Endodermal cell (in vitro differentiated cells): ENCODE results near the gene ODF2. TPM values are rescaled to one million over a fixed set of nuclear protein-coding genes. Genes with fewer than 3 reads are reported as not detected.

Experiments
- DNase-seq: peaks from one replicate; pipeline ENCODE4 v3.0.0-alpha.2; 2017
- H3K27ac ChIP-seq: 2 replicates; pipeline ENCODE4 v1.5.1; 2013; ENCODE audit warnings: mild to moderate bottlenecking, low read depth, low read length, moderate library complexity
- H3K27me3 ChIP-seq: 2 replicates; pipeline ENCODE4 v1.6.1; 2013; ENCODE audit warnings: mild to moderate bottlenecking, low read length, moderate library complexity; ENCODE audit not compliant: insufficient read depth, control insufficient read depth, poor library complexity, severe bottlenecking
- H3K36me3 ChIP-seq: 2 replicates; pipeline ENCODE4 v1.7.0; 2013; ENCODE audit warnings: mild to moderate bottlenecking, low read length, moderate library complexity; ENCODE audit not compliant: control insufficient read depth, insufficient read depth
- H3K4me1 ChIP-seq: one replicate; pipeline ENCODE4 v1.7.0; 2013; ENCODE audit warnings: low read length; ENCODE audit not compliant: control insufficient read depth, insufficient read depth
- H3K4me3 ChIP-seq: 2 replicates; pipeline ENCODE4 v1.5.1; 2013; ENCODE audit warnings: mild to moderate bottlenecking, low read length, moderate library complexity
- H3K9ac ChIP-seq: 2 replicates; pipeline ENCODE4 v1.6.1; 2013; ENCODE audit warnings: mild to moderate bottlenecking, low read length, moderate library complexity; ENCODE audit not compliant: poor library complexity, severe bottlenecking; ENCODE audit errors: extremely low read depth
- H3K9me3 ChIP-seq: 2 replicates; pipeline ENCODE4 v1.6.1; 2013; ENCODE audit warnings: mild to moderate bottlenecking, low read length, moderate library complexity; ENCODE audit not compliant: control insufficient read depth
- H3K27ac Mint-ChIP-seq: 2 replicates; pipeline ENCODE4 v1.8.0; 2020; ENCODE audit warnings: mixed read lengths
- H3K27me3 Mint-ChIP-seq: 2 replicates; pipeline ENCODE4 v1.8.0; 2021; ENCODE audit warnings: mild to moderate bottlenecking, mixed read lengths; ENCODE audit not compliant: insufficient read depth
- H3K36me3 Mint-ChIP-seq: 2 replicates; pipeline ENCODE4 v1.8.0; 2020; ENCODE audit warnings: low read depth, mixed read lengths
- H3K4me1 Mint-ChIP-seq: 2 replicates; pipeline ENCODE4 v1.8.0; 2020; ENCODE audit warnings: mixed read lengths
- H3K4me3 Mint-ChIP-seq: 2 replicates; pipeline ENCODE4 v1.8.0; 2020; ENCODE audit warnings: mild to moderate bottlenecking, moderate library complexity, mixed read lengths
- H3K9me3 Mint-ChIP-seq: 2 replicates; pipeline ENCODE4 v1.8.0; 2020; ENCODE audit warnings: mild to moderate bottlenecking, mixed read lengths
- WGBS, 2 experiments: methylation state at CpG; one replicate each; pipeline versions ENCODE4 v1.1.5 to v1.1.7; 2013; ENCODE audit warnings: missing lambda C conversion rate in 2 of 2, mixed read lengths in 1 of 2; ENCODE audit not compliant: insufficient coverage in 1 of 2, insufficient read length in 1 of 2; 5-methylcytosine and 5-hydroxymethylcytosine counted together
- total RNA-seq, 2 donors: library from RNA; stranded (reverse); fragmentation: NEBNext Ultra II Directional in 1 of 2; extraction: Animal tissue kit (Norgen Biotek cat#: 25700) in 1 of 2; gene quantifications; 2 replicates in 1 of 2; 3 replicates in 1 of 2; pipeline ENCODE4 v1.2.1, GENCODE V29; 2021
- TF ChIP-seq, protein P1 (sequence below): fragments of 200-600 bp; sonication (generic); conservative IDR thresholded peaks from 2 replicates; pipeline ENCODE4 v1.5.0; 2021; ENCODE audit warnings: antibody characterized with exemption, mild to moderate bottlenecking

ODF2 gene
- total RNA-seq, 2 donors from 2014 or later: 34.5 to 48.7 TPM

DNA sequence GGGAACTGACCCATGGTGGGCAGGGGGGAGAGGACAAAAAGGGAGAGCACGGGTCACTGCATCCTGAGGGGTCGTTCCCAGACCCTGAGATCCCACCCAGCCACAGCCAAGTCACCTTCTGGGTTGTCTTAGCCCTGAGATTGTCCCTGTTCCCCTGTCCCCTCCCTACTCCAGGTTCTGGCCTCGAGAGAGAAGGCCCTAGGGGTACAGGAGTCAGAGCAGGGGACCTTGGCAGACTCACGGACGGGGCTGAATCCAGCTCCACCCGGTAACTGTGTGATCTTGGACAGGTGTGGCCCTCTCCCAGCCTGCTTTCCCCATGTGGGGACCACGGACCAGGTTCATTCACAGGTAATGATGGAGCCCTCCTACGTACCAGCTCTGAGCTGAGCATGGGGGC, 46.4 kb upstream of the ODF2 start:
- H3K36me3 Mint-ChIP-seq: no peaks in the 10 kb centered on the region
- TF ChIP-seq, protein P1, sequence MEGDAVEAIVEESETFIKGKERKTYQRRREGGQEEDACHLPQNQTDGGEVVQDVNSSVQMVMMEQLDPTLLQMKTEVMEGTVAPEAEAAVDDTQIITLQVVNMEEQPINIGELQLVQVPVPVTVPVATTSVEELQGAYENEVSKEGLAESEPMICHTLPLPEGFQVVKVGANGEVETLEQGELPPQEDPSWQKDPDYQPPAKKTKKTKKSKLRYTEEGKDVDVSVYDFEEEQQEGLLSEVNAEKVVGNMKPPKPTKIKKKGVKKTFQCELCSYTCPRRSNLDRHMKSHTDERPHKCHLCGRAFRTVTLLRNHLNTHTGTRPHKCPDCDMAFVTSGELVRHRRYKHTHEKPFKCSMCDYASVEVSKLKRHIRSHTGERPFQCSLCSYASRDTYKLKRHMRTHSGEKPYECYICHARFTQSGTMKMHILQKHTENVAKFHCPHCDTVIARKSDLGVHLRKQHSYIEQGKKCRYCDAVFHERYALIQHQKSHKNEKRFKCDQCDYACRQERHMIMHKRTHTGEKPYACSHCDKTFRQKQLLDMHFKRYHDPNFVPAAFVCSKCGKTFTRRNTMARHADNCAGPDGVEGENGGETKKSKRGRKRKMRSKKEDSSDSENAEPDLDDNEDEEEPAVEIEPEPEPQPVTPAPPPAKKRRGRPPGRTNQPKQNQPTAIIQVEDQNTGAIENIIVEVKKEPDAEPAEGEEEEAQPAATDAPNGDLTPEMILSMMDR: no peak
- H3K9me3 ChIP-seq: no peaks in the 10 kb centered on the region
- H3K4me1 ChIP-seq: no peaks in the 10 kb centered on the region
- no peak overlapping the region for H3K4me3 Mint-ChIP-seq
- no peak overlapping the region for H3K4me3 ChIP-seq
- DNase-seq: no peak
- H3K9me3 Mint-ChIP-seq: peaks cover 2% of the 10 kb centered on the region
- H3K4me1 Mint-ChIP-seq: peaks cover 10% of the 10 kb centered on the region
- peak overlapping the region; percentile 98 for H3K27ac ChIP-seq
- peaks cover 86% of the 10 kb centered on the region for H3K27me3 Mint-ChIP-seq
- no peak overlapping the region for H3K27ac Mint-ChIP-seq
- H3K9ac ChIP-seq: no peak overlapping the region
- no peaks in the 10 kb centered on the region for H3K36me3 ChIP-seq
- H3K27me3 ChIP-seq: peaks cover 38% of the 10 kb centered on the region
- 60% methylated on average over 2 to 8 of the region's 8 CpGs for WGBS, 2 experiments

DNA sequence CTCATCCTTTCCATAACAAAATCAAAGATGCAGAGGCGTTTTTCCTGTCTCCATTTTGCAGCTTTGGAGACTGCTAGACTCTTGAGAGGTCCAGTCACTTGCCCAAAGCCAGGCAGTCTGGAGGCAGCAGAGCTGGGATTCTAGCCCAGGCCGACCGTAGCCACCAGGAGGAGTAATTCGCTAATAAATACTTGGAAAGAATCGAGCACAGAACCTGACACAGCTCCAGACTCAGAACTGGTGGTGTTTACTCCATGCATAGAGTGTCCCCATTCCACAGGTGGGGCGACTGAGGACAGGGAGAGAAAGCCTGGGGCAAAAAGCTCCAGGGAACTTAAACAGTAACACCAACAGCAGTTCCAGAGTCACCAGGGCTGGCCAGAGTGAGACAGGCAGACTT, 45.8 kb upstream of the ODF2 start:
- no peaks in the 10 kb centered on the region for H3K36me3 ChIP-seq
- no peaks in the 10 kb centered on the region for H3K9me3 ChIP-seq
- H3K27me3 Mint-ChIP-seq: peaks cover 88% of the 10 kb centered on the region
- no peaks in the 10 kb centered on the region for H3K36me3 Mint-ChIP-seq
- no peak overlapping the region for H3K27ac Mint-ChIP-seq
- peak overlapping the region; percentile 98 for H3K27ac ChIP-seq
- peaks cover 2% of the 10 kb centered on the region for H3K9me3 Mint-ChIP-seq
- WGBS, 2 experiments: 54 to 55% methylated on average over 6 of the region's 6 CpGs
- peak; percentile 79 for DNase-seq
- no peak overlapping the region for H3K4me3 ChIP-seq
- H3K27me3 ChIP-seq: peaks cover 38% of the 10 kb centered on the region
- no peak overlapping the region for H3K4me3 Mint-ChIP-seq
- no peaks in the 10 kb centered on the region for H3K4me1 ChIP-seq
- H3K9ac ChIP-seq: no peak overlapping the region
- TF ChIP-seq, protein P1: peak; percentile 64
- peaks cover 10% of the 10 kb centered on the region for H3K4me1 Mint-ChIP-seq

DNA sequence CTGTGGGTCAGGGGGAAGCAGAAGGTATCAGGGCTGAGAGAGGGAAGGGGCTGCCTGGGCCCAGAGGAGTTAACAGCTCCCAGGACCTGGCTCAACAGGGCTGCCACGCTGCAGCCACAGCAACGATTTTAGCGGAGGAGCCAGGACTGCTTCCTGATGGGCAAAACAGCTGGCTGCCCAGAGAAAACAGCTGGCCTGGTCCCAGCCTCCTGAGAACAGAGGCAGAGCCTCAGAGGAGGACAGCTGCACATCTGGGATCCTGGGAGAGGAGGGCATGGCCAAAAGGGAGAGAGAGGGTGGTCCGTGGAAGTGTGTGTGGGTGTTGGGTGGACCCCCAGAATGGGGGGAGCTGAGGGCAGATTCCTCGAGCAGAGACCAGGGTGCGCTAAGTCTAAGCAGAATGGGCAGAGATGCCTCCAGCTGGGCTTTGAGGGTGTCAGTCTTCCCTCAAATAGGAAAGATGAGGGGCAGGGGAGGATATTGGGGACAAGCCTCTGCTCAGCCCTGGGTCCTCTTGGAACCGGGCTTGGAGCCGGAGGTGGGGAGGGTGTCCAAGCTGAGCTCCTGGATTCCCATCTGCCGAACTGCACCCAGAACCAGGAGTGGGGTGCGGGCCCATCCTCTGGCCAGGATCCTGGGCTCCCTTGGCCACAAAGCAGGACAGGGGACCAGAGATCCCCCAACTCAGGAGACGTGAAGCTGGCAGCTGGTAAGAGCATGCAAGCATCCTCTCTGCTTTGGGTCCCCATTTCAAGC, 44.3 kb upstream of the ODF2 start:
- WGBS, 2 experiments: 80% methylated on average over 10 to 11 of the region's 11 CpGs
- Mint-ChIP-seq H3K27ac (no peak overlapping the region), H3K27me3 (peaks cover 88% of the 10 kb centered on the region), H3K9me3 (peaks cover 2% of the 10 kb centered on the region), H3K4me3 (no peak overlapping the region), H3K36me3 (no peaks in the 10 kb centered on the region), H3K4me1 (peaks cover 4% of the 10 kb centered on the region)
- H3K27ac ChIP-seq: no peak overlapping the region
- no peaks in the 10 kb centered on the region for H3K9me3 ChIP-seq
- peaks cover 38% of the 10 kb centered on the region for H3K27me3 ChIP-seq
- H3K36me3 ChIP-seq: no peaks in the 10 kb centered on the region
- TF ChIP-seq, protein P1: no peak
- no peak overlapping the region for H3K9ac ChIP-seq
- no peak for DNase-seq
- H3K4me1 ChIP-seq: no peaks in the 10 kb centered on the region
- H3K4me3 ChIP-seq: no peak overlapping the region
